ENCODE measurements around the gene DSC1.

- TF ChIP-seq CTCF (IDR thresholded peaks at IDR 0.05), result no peak
- TF ChIP-seq POLR2A (IDR thresholded peaks at IDR 0.05), result no peak
- no peak for TF ChIP-seq EP300 (IDR thresholded peaks at IDR 0.05)
Measured at GRCh38 chr18:31205273-31205672, 42.6 kb upstream of the DSC1 start.
